ENCODE results near the gene RUVBL2.

GRCh38 chr19:48967346-48968178 is 26.1 kb upstream of the RUVBL2 start:
- TF ChIP-seq EGR1 (IDR thresholded peaks at IDR 0.05) (no peak), EP300 (IDR thresholded peaks at IDR 0.05; ENCODE audit: borderline replicate concordance) (no peak), REST (IDR thresholded peaks at IDR 0.05; ENCODE audit: low read depth) (no peak), CREB1 (IDR thresholded peaks at IDR 0.05; ENCODE audit: low read depth) (no peak), FOXM1 (IDR thresholded peaks at IDR 0.05; ENCODE audit: borderline replicate concordance, low read depth) (no peak), TCF12 (IDR thresholded peaks at IDR 0.05; ENCODE audit: low read depth) (no peak), CEBPB (IDR thresholded peaks at IDR 0.05) (no peak), USF1 (IDR thresholded peaks at IDR 0.05) (no peak), MAX (IDR thresholded peaks at IDR 0.05) (no peak), TAF1 (IDR thresholded peaks at IDR 0.05; ENCODE audit: low read depth) (no peak), TEAD4 (IDR thresholded peaks at IDR 0.05) (no peak), ZBTB7A (IDR thresholded peaks at IDR 0.05; ENCODE audit: low read depth) (no peak), RAD21 (IDR thresholded peaks at IDR 0.05; ENCODE audit: low read depth) (no peak), YY1 (IDR thresholded peaks at IDR 0.05; ENCODE audit: low read depth) (no peak)

Measured in Ishikawa (cell line).